ENCODE measurements around the gene NANOS1. TPM values are rescaled to one million over a fixed set of nuclear protein-coding genes. Genes with fewer than 3 reads are reported as not detected.

Gene NANOS1
- total RNA-seq, 1 experiment from 2014 or later, result 18.0 TPM

GRCh38 chr10:119023553-119023868, 6.0 kb upstream of the NANOS1 start:
- no peaks in the 10 kb centered on the region for H3K27me3 ChIP-seq (ENCODE audit: control insufficient read depth, insufficient read depth, low read length)
- intact Hi-C loops (cut with micrococcal nuclease; ENCODE audit: unreplicated experiment), result no loop called here
- no peaks in the 10 kb centered on the region for H3K9me3 ChIP-seq (ENCODE audit: control insufficient read depth, insufficient read depth, low read depth, low read length)
- in situ Hi-C loops (cut with HindIII; ENCODE audit: low pct_unique_long_range_greater_than_20kb, low sequenced_read_pairs), result no loop called here
- H3K4me1 ChIP-seq (ENCODE audit: control insufficient read depth, insufficient read depth, low read length), result peaks cover 44% of the 10 kb centered on the region
- ChIA-PET CTCF (interaction anchor here (0.6 to 1.1 kb wide), 2 partner anchors 455 to 457 kb away, joined by 3 to 8 read pairs; no protein-coding TSS in a partner anchor), POLR2A (no interaction called here)
- DNase-seq (ENCODE audit: low read depth, low spot score) (no peak), ATAC-seq (no peak)
- TF ChIP-seq REST (IDR thresholded peaks at IDR 0.05; ENCODE audit: insufficient read depth in 1 of 2, low read depth in 2 of 2, low read length in 1 of 2) (no peak), TCF7L2 (IDR thresholded peaks at IDR 0.05; ENCODE audit: low read depth, low read length) (no peak), SIN3A (IDR thresholded peaks at IDR 0.05; ENCODE audit: borderline replicate concordance, insufficient read depth, low read depth, low read length) (no peak), POLR2AphosphoS5 (IDR thresholded peaks at IDR 0.05; ENCODE audit: low read depth, low read length) (no peak), CTCF (IDR thresholded peaks at IDR 0.05) (no peak)
- BruUV-seq (replicated peaks), result no TSS peak
- H3K27ac ChIP-seq (ENCODE audit: low read length), result peak overlapping the region; percentile 14; the same call in 1 of the 2 replicates
- H3K36me3 ChIP-seq (ENCODE audit: control insufficient read depth, insufficient read depth, low read length), result no peaks in the 10 kb centered on the region
- no peak overlapping the region for H3K4me3 ChIP-seq (ENCODE audit: low read depth in 2 of 2, low read length in 2 of 2)

GRCh38 chr10:119024882-119025281, 4.6 kb upstream of the NANOS1 start:
- no peaks in the 10 kb centered on the region for H3K36me3 ChIP-seq (ENCODE audit: control insufficient read depth, insufficient read depth, low read length)
- no peaks in the 10 kb centered on the region for H3K27me3 ChIP-seq (ENCODE audit: control insufficient read depth, insufficient read depth, low read length)
- TF ChIP-seq REST (IDR thresholded peaks at IDR 0.05; ENCODE audit: insufficient read depth in 1 of 2, low read depth in 2 of 2, low read length in 1 of 2), result no peak
- no peak for TF ChIP-seq SIN3A (IDR thresholded peaks at IDR 0.05; ENCODE audit: borderline replicate concordance, insufficient read depth, low read depth, low read length)
- no peak for TF ChIP-seq CTCF (IDR thresholded peaks at IDR 0.05)
- TF ChIP-seq POLR2AphosphoS5 (IDR thresholded peaks at IDR 0.05; ENCODE audit: low read depth, low read length), result no peak
- TF ChIP-seq TCF7L2 (IDR thresholded peaks at IDR 0.05; ENCODE audit: low read depth, low read length), result no peak
- in situ Hi-C loops (cut with HindIII; ENCODE audit: low pct_unique_long_range_greater_than_20kb, low sequenced_read_pairs), result no loop called here
- no peak for ATAC-seq
- H3K4me1 ChIP-seq (ENCODE audit: control insufficient read depth, insufficient read depth, low read length), result peaks cover 49% of the 10 kb centered on the region
- H3K9me3 ChIP-seq (ENCODE audit: control insufficient read depth, insufficient read depth, low read depth, low read length), result no peaks in the 10 kb centered on the region
- H3K27ac ChIP-seq (ENCODE audit: low read length), result peak overlapping the region; percentile 85
- DNase-seq (ENCODE audit: low read depth, low spot score), result no peak
- POLR2A ChIA-PET, result no interaction called here
- no peak overlapping the region for H3K4me3 ChIP-seq (ENCODE audit: low read depth in 2 of 2, low read length in 2 of 2)
- CTCF ChIA-PET, result no interaction called here
- intact Hi-C loops (cut with micrococcal nuclease; ENCODE audit: unreplicated experiment), result loop anchor here (5.0 kb wide), 2 partner anchors 283 to 458 kb away; no protein-coding TSS in a partner anchor
- no TSS peak for BruUV-seq (replicated peaks)
